GM12878 (cell line): Measurements from ENCODE around the gene KPNA1. TPM values are rescaled to one million over a fixed set of nuclear protein-coding genes. Genes with fewer than 3 reads are reported as not detected.

ENCODE experiments used
- ATAC-seq: fragments of 200-7000 bp; cut with Tn5 transposase; 3 replicates; pipeline ENCODE4 v1.9.1; 2020; ENCODE audit warnings: mild to moderate bottlenecking, moderate library complexity
- BruUV-seq: library from RNA; stranded (reverse); fragments of 400-500 nt; replicated peaks from 2 replicates; lab custom pipeline; 2021; lab: Mats Ljungman, UMichigan
- CTCF ChIA-PET: fragments of 300-600 bp; sonication (Branson Sonifier 250); formaldehyde crosslinking; extraction: SDS; loops from one replicate; lab custom pipeline; 2021; ENCODE audit warnings: inconsistent platforms; lab: Yijun Ruan, JAX
- POLR2A ChIA-PET: fragments of 350-600 bp; formaldehyde crosslinking; extraction: SDS; loops from one replicate; lab custom pipeline; 2021; ENCODE audit warnings: inconsistent platforms; lab: Charles Lee
- RAD21 ChIA-PET: fragments of 300-600 bp; sonication (Branson Sonifier 250); formaldehyde crosslinking; loops from one replicate; lab custom pipeline; 2023; ENCODE audit warnings: antibody characterized with exemption; ENCODE audit not compliant: unreplicated experiment; lab: Charles Lee
- SMC1A ChIA-PET: fragments of 300-600 bp; sonication (Branson Sonifier 250); formaldehyde crosslinking; loops from one replicate; lab custom pipeline; 2023; ENCODE audit not compliant: unreplicated experiment, uncharacterized antibody; lab: Charles Lee
- DNase-seq: peaks from one replicate; pipeline ENCODE4 v3.0.0-alpha.2; 2011; ENCODE audit warnings: low read depth, low spot score
- FAIRE-seq: peaks from 3 replicates; lab custom pipeline; 2011; peaks lifted over from hg19 to GRCh38; lab: Jason Lieb, UNC
- H2AFZ ChIP-seq: 2 replicates; pipeline ENCODE4 v1.6.0; 2011; ENCODE audit warnings: low read depth, low read length, control low read depth; ENCODE audit not compliant: control insufficient read depth
- H3K27ac ChIP-seq: 2 replicates; pipeline ENCODE4 v1.5.1; 2011; ENCODE audit warnings: control low read depth; ENCODE audit not compliant: control insufficient read depth, insufficient read depth
- H3K27me3 ChIP-seq, 2 experiments: replicated peaks in 1 of 2; 2 replicates each; pipeline versions ENCODE4 v1.6.0 to v1.6.1; 2011; ENCODE audit warnings: low read length in 1 of 2; ENCODE audit not compliant: control insufficient read depth in 2 of 2, insufficient read depth in 2 of 2
- H3K36me3 ChIP-seq, 2 experiments: 2 replicates each; pipeline ENCODE4 v1.5.1; 2011; ENCODE audit warnings: low read length in 1 of 2; ENCODE audit not compliant: control insufficient read depth in 2 of 2, insufficient read depth in 2 of 2
- H3K4me1 ChIP-seq: 2 replicates; pipeline ENCODE4 v1.6.1; 2011; ENCODE audit warnings: mild to moderate bottlenecking, low read length, moderate library complexity, mixed read lengths; ENCODE audit not compliant: control insufficient read depth, insufficient read depth
- H3K4me2 ChIP-seq: 2 replicates; pipeline ENCODE4 v1.6.0; 2011; ENCODE audit warnings: control low read depth; ENCODE audit not compliant: control insufficient read depth, insufficient read depth
- H3K4me3 ChIP-seq: fragments of 200-600 bp; sonication (generic); 2 replicates; pipeline ENCODE4 v1.5.1; 2016
- H3K79me2 ChIP-seq: 2 replicates; pipeline ENCODE4 v1.6.0; 2011; ENCODE audit warnings: low read length; ENCODE audit not compliant: control insufficient read depth, insufficient read depth
- H3K9ac ChIP-seq: 2 replicates; pipeline ENCODE4 v1.8.0; 2011; ENCODE audit warnings: low read length, control low read depth, mixed read lengths; ENCODE audit not compliant: control insufficient read depth, insufficient read depth
- H3K9me3 ChIP-seq: replicated peaks from 3 replicates; pipeline ENCODE4 v1.5.1; 2011; ENCODE audit warnings: mild to moderate bottlenecking, low read length; ENCODE audit not compliant: control insufficient read depth, insufficient read depth
- H4K20me1 ChIP-seq: 2 replicates; pipeline ENCODE4 v1.6.0; 2011; ENCODE audit not compliant: control insufficient read depth, insufficient read depth
- ASH2L ChIP-seq: fragments of 300-600, 200-600 bp; sonication (generic); IDR thresholded peaks from 2 replicates; pipeline ENCODE4 v1.6.1; 2017; ENCODE audit warnings: low read depth, mild to moderate bottlenecking, borderline replicate concordance
- ATF7 ChIP-seq: fragments of 450-650 bp; IDR thresholded peaks from 2 replicates; pipeline ENCODE4 v1.6.1; 2016; ENCODE audit warnings: low read depth, mild to moderate bottlenecking
- CREB1 ChIP-seq: IDR thresholded peaks from 2 replicates; pipeline ENCODE4 v1.6.1; 2012; ENCODE audit warnings: low read depth, mild to moderate bottlenecking, inconsistent platforms
- EGR1 ChIP-seq, 2 experiments: IDR thresholded peaks; 1 replicate in 1 of 2; 2 replicates in 1 of 2; pipeline ENCODE4 v1.6.1; 2011 to 2012; ENCODE audit warnings: low read depth in 2 of 2, low read length in 2 of 2, borderline replicate concordance in 1 of 2, mild to moderate bottlenecking in 1 of 2, moderate library complexity in 1 of 2
- FOS ChIP-seq: IDR thresholded peaks from 3 replicates; pipeline ENCODE4 v1.6.1; 2011; ENCODE audit warnings: borderline replicate concordance; ENCODE audit not compliant: insufficient read length; ENCODE audit errors: extremely low read depth
- IKZF1 ChIP-seq: fragments of 450-650 bp; conservative IDR thresholded peaks from 2 replicates; pipeline ENCODE4 v1.6.1; 2017; ENCODE audit warnings: antibody characterized with exemption, mild to moderate bottlenecking
- NR2C2 ChIP-seq: IDR thresholded peaks from 2 replicates; pipeline ENCODE4 v1.6.1; 2011; ENCODE audit warnings: borderline replicate concordance, low read depth; ENCODE audit not compliant: control insufficient read depth, insufficient read length
- POLR2AphosphoS2 ChIP-seq: IDR thresholded peaks from 2 replicates; pipeline ENCODE4 v1.6.1; 2011; ENCODE audit warnings: low read depth, mild to moderate bottlenecking, low read length, improper control_type of control experiment, moderate library complexity
- RAD51 ChIP-seq: fragments of 450-650 bp; IDR thresholded peaks from 2 replicates; pipeline ENCODE4 v1.6.1; 2016; ENCODE audit warnings: moderate library complexity, mild to moderate bottlenecking, inconsistent platforms
- SMC3 ChIP-seq: IDR thresholded peaks from 2 replicates; pipeline ENCODE4 v1.6.1; 2011; ENCODE audit warnings: low read length, improper control_type of control experiment, borderline replicate concordance
- SUPT20H ChIP-seq: IDR thresholded peaks from 2 replicates; pipeline ENCODE4 v1.6.1; 2011; ENCODE audit warnings: low read depth, mild to moderate bottlenecking, low read length, moderate library complexity, borderline replicate concordance; ENCODE audit not compliant: control insufficient read depth
- SUZ12 ChIP-seq: fragments of 200-600 bp; sonication (generic); IDR thresholded peaks from one replicate; pipeline ENCODE4 v1.6.1; 2018; ENCODE audit warnings: antibody characterized with exemption, mild to moderate bottlenecking; ENCODE audit not compliant: unreplicated experiment
- TCF7 ChIP-seq: IDR thresholded peaks from 2 replicates; pipeline ENCODE4 v1.6.1; 2014; ENCODE audit warnings: antibody characterized with exemption, borderline replicate concordance
- WGBS: methylation state at CpG from one replicate; pipeline ENCODE4 v1.1.6; 2016; ENCODE audit warnings: low lambda C conversion rate; ENCODE audit not compliant: insufficient replicate concordance, insufficient coverage; ENCODE audit errors: missing lambda C conversion rate; 5-methylcytosine and 5-hydroxymethylcytosine counted together
- in situ Hi-C: fragments of 300-500 bp; cut with MboI; formaldehyde crosslinking; loops from 9 replicates; pipeline ENCODE4 v1.14.3; 2018; ENCODE audit warnings: mixed read lengths
- intact Hi-C: fragments of 100-400 bp; cut with micrococcal nuclease; formaldehyde crosslinking; loops from one replicate; pipeline ENCODE4 v1.14.2; 2022; ENCODE audit not compliant: unreplicated experiment
- polyA plus RNA-seq, 11 experiments: library from polyadenylated mRNA; depleted of rRNA in 4 of 11; unstranded in 6 of 11; stranded (reverse) in 5 of 11; fragments of >200 nt; fragmentation: Nextera tagmentation in 4 of 11; fragmentation: Illumina TruSeq in 1 of 11; extraction: Ambion mirVana in 4 of 11; extraction: Trizol in 1 of 11; gene quantifications; 1 replicate in 1 of 11; 2 replicates in 10 of 11; pipeline versions ENCODE4 v1.2.1 to v1.2.3, GENCODE V29; 2011 to 2016; ENCODE audit warnings: inconsistent platforms in 2 of 11, missing spikeins in 2 of 11, low read depth in 1 of 11
- total RNA-seq, 4 experiments: library from RNA; depleted of rRNA in 3 of 4; stranded (reverse); fragments of >200 nt in 3 of 4; fragmentation: Illumina TruSeq in 1 of 4; extraction: Trizol in 1 of 4; gene quantifications; 2 replicates each; pipeline versions ENCODE4 v1.2.1 to v1.2.3, GENCODE V29; 2013 to 2021
- TF ChIP-seq, protein P1 (sequence below): IDR thresholded peaks from 2 replicates; pipeline ENCODE4 v1.6.1; 2012; ENCODE audit warnings: low read depth, low read length, improper control_type of control experiment
- TF ChIP-seq, protein P2 (sequence below): fragments of 450-650 bp; IDR thresholded peaks from 2 replicates; pipeline ENCODE4 v1.6.1; 2016; ENCODE audit warnings: mild to moderate bottlenecking
- TF ChIP-seq, protein P3 (sequence below): fragments of 450-650 bp; conservative IDR thresholded peaks from 2 replicates; pipeline ENCODE4 v1.6.1; 2017; ENCODE audit warnings: mild to moderate bottlenecking, moderate library complexity
- TF ChIP-seq, protein P4 (sequence below): fragments of 450-650 bp; formaldehyde crosslinking; IDR thresholded peaks from 2 replicates; pipeline ENCODE4 v1.4.0; 2022; ENCODE audit warnings: mild to moderate bottlenecking, moderate library complexity

KPNA1 gene
- total and polyA plus RNA-seq, 10 of the 15 experiments (the other 5 are each of a cell fraction or from before 2014, with no cell fraction given), result 8.5 to 52.7 (median 41.0) TPM

DNA sequence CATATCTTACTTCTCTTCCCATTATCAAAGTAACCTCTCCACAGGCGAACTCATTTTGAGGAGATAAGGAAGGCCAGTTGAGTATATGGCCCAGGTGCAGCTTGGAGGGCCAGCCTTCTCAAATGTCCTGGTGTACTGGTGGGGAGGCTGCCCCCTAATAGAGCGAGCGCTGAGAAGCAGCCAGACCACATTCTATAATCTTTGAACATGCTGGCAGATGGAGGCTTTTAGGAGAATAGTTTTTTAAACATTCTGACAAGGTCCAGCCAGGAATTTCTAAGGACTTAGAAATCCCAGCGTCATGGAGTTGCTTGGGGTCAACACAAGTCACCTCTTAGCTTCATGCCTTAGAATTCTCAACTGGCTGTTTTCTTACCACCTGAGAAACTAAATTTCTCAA lies 104.6 kb downstream of the KPNA1 start:
- Histone ChIP-seq H3K27me3 (no peaks in the 10 kb centered on the region), H3K9me3 (no peaks in the 10 kb centered on the region), H3K9ac (no peak overlapping the region), H4K20me1 (no peaks in the 10 kb centered on the region), H3K36me3 (peaks cover 5 to 11% of the 10 kb centered on the region in 2 experiments; a peak in 3 of 4 replicates), H2AFZ (no peak overlapping the region), H3K4me1 (peaks cover 8% of the 10 kb centered on the region; the same call in 1 of the 2 replicates), H3K79me2 (peaks cover 13% of the 10 kb centered on the region), H3K27ac (no peak overlapping the region), H3K4me2 (no peak overlapping the region), H3K4me3 (no peak overlapping the region)
- no TSS peak for BruUV-seq
- ChIA-PET CTCF (interaction anchor here (1.9 to 5.4 kb wide), 3 partner anchors 17 to 25 kb away, joined by 4 to 28 read pairs (median 12); partner anchors contain the start of gene FAM162A), SMC1A (interaction anchor here (0.6 to 7.4 kb wide), 4 partner anchors 19 to 622 kb away, joined by 3 to 70 read pairs (median 4); no protein-coding TSS in a partner anchor), POLR2A (no interaction called here), RAD21 (interaction anchor here (0.6 to 2.4 kb wide), 5 partner anchors 18 to 863 kb away, joined by 3 to 7 read pairs (median 4); partner anchors contain the start of gene FAM162A)
- no peak for ATAC-seq
- FAIRE-seq, result no peak
- no peak for DNase-seq
- 96% methylated on average over 4 of the region's 4 CpGs for WGBS
- in situ Hi-C loops (no loop called here), intact Hi-C loops (no loop called here)
- TF ChIP-seq NR2C2 (no peak), EGR1 (IDR thresholded peaks at IDR 0.05; ENCODE audit: borderline replicate concordance in 1 of 2, low read depth in 2 of 2, low read length in 2 of 2) (no peak), TCF7 (no peak), ATF7 (no peak), RAD51 (no peak), ASH2L (no peak), SUPT20H (no peak), IKZF1 (no peak), SUZ12 (no peak), SMC3 (no peak), CREB1 (no peak), FOS (no peak), POLR2AphosphoS2 (no peak)
- TF ChIP-seq, protein P1, sequence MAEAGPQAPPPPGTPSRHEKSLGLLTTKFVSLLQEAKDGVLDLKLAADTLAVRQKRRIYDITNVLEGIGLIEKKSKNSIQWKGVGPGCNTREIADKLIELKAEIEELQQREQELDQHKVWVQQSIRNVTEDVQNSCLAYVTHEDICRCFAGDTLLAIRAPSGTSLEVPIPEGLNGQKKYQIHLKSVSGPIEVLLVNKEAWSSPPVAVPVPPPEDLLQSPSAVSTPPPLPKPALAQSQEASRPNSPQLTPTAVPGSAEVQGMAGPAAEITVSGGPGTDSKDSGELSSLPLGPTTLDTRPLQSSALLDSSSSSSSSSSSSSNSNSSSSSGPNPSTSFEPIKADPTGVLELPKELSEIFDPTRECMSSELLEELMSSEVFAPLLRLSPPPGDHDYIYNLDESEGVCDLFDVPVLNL, result no peak
- TF ChIP-seq, protein P2, sequence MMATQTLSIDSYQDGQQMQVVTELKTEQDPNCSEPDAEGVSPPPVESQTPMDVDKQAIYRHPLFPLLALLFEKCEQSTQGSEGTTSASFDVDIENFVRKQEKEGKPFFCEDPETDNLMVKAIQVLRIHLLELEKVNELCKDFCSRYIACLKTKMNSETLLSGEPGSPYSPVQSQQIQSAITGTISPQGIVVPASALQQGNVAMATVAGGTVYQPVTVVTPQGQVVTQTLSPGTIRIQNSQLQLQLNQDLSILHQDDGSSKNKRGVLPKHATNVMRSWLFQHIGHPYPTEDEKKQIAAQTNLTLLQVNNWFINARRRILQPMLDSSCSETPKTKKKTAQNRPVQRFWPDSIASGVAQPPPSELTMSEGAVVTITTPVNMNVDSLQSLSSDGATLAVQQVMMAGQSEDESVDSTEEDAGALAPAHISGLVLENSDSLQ, result no peak
- TF ChIP-seq, protein P3, sequence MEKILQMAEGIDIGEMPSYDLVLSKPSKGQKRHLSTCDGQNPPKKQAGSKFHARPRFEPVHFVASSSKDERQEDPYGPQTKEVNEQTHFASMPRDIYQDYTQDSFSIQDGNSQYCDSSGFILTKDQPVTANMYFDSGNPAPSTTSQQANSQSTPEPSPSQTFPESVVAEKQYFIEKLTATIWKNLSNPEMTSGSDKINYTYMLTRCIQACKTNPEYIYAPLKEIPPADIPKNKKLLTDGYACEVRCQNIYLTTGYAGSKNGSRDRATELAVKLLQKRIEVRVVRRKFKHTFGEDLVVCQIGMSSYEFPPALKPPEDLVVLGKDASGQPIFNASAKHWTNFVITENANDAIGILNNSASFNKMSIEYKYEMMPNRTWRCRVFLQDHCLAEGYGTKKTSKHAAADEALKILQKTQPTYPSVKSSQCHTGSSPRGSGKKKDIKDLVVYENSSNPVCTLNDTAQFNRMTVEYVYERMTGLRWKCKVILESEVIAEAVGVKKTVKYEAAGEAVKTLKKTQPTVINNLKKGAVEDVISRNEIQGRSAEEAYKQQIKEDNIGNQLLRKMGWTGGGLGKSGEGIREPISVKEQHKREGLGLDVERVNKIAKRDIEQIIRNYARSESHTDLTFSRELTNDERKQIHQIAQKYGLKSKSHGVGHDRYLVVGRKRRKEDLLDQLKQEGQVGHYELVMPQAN, result no peak
- TF ChIP-seq, protein P4, sequence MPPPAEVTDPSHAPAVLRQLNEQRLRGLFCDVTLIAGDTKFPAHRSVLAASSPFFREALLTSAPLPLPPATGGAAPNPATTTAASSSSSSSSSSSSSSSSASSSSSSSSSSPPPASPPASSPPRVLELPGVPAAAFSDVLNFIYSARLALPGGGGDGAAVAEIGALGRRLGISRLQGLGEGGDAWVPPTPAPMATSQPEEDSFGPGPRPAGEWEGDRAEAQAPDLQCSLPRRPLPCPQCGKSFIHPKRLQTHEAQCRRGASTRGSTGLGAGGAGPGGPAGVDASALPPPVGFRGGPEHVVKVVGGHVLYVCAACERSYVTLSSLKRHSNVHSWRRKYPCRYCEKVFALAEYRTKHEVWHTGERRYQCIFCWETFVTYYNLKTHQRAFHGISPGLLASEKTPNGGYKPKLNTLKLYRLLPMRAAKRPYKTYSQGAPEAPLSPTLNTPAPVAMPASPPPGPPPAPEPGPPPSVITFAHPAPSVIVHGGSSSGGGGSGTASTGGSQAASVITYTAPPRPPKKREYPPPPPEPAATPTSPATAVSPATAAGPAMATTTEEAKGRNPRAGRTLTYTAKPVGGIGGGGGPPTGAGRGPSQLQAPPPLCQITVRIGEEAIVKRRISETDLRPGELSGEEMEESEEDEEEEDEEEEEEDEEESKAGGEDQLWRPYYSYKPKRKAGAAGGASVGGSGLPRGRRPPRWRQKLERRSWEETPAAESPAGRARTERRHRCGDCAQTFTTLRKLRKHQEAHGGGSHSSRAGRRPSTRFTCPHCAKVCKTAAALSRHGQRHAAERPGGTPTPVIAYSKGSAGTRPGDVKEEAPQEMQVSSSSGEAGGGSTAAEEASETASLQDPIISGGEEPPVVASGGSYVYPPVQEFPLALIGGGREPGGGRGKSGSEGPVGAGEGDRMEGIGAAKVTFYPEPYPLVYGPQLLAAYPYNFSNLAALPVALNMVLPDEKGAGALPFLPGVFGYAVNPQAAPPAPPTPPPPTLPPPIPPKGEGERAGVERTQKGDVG (CRISPR knock-in tag), result no peak
